RWPE2 (cell line): ENCODE results near the gene CERS6.
A peak's percentile ranks its signal among the peaks of the same experiment; 100 is the strongest.

ENCODE experiments used
- ATAC-seq: fragments of 200-7000 bp; cut with Tn5 transposase; 3 replicates; pipeline ENCODE4 v1.9.1; 2021; ENCODE audit warnings: low read depth
- DNase-seq: peaks from one replicate; pipeline ENCODE4 v3.0.0-alpha.2; 2020; ENCODE audit warnings: low spot score
- H3K27ac ChIP-seq: fragments of 450-650 bp; 2 replicates; pipeline ENCODE4 v1.5.1; 2017; ENCODE audit warnings: mild to moderate bottlenecking; ENCODE audit not compliant: poor library complexity, severe bottlenecking
- H3K27me3 ChIP-seq: fragments of 250-450 bp; sonication (Bioruptor Pico); 2 replicates; pipeline ENCODE4 v1.5.1; 2021; ENCODE audit warnings: mild to moderate bottlenecking, moderate library complexity; ENCODE audit not compliant: insufficient read depth, poor library complexity, severe bottlenecking
- H3K36me3 ChIP-seq: fragments of 250-450 bp; sonication (Bioruptor Pico); 2 replicates; pipeline ENCODE4 v1.5.1; 2020; ENCODE audit warnings: low read depth, mild to moderate bottlenecking, moderate library complexity
- H3K4me1 ChIP-seq: fragments of 250-450 bp; sonication (Bioruptor Pico); 2 replicates; pipeline ENCODE4 v1.5.1; 2021; ENCODE audit warnings: mild to moderate bottlenecking, moderate library complexity; ENCODE audit not compliant: insufficient read depth, poor library complexity, severe bottlenecking
- H3K4me3 ChIP-seq: fragments of 250-450 bp; sonication (Bioruptor Pico); 2 replicates; pipeline ENCODE4 v1.5.1; 2021; ENCODE audit warnings: mild to moderate bottlenecking, moderate library complexity; ENCODE audit not compliant: severe bottlenecking
- H3K9me3 ChIP-seq: fragments of 250-450 bp; sonication (Bioruptor Pico); 2 replicates; pipeline ENCODE4 v1.5.1; 2021; ENCODE audit warnings: mild to moderate bottlenecking, moderate library complexity; ENCODE audit not compliant: severe bottlenecking
- CTCF ChIP-seq: fragments of 450-650 bp; IDR thresholded peaks from one replicate; pipeline ENCODE4 v1.5.1; 2017; ENCODE audit warnings: mild to moderate bottlenecking, moderate library complexity; ENCODE audit not compliant: poor library complexity, severe bottlenecking

CERS6 gene

GRCh38 chr2:168441214-168441872, 14.7 kb upstream of the CERS6 start:
- no peak overlapping the region for H3K4me3 ChIP-seq
- ATAC-seq (no peak), DNase-seq (no peak)
- H3K27ac ChIP-seq: no peak overlapping the region
- H3K27me3 ChIP-seq: no peaks in the 10 kb centered on the region
- no peaks in the 10 kb centered on the region for H3K9me3 ChIP-seq
- no peaks in the 10 kb centered on the region for H3K36me3 ChIP-seq
- TF ChIP-seq CTCF: no peak
- no peaks in the 10 kb centered on the region for H3K4me1 ChIP-seq

GRCh38 chr2:168443818-168444217, 12.3 kb upstream of the CERS6 start:
- H3K36me3 ChIP-seq: no peaks in the 10 kb centered on the region
- H3K4me1 ChIP-seq: no peaks in the 10 kb centered on the region
- H3K4me3 ChIP-seq: no peak overlapping the region
- TF ChIP-seq CTCF: peak; percentile 10
- ATAC-seq (no peak), DNase-seq (no peak)
- H3K27me3 ChIP-seq: no peaks in the 10 kb centered on the region
- H3K27ac ChIP-seq: no peak overlapping the region
- no peaks in the 10 kb centered on the region for H3K9me3 ChIP-seq

GRCh38 chr2:168445960-168446359, 10.1 kb upstream of the CERS6 start:
- no peaks in the 10 kb centered on the region for H3K27me3 ChIP-seq
- TF ChIP-seq CTCF: no peak
- no peak overlapping the region for H3K27ac ChIP-seq
- H3K4me1 ChIP-seq: no peaks in the 10 kb centered on the region
- DNase-seq (no peak), ATAC-seq (no peak)
- no peaks in the 10 kb centered on the region for H3K36me3 ChIP-seq
- no peak overlapping the region for H3K4me3 ChIP-seq
- no peaks in the 10 kb centered on the region for H3K9me3 ChIP-seq

GRCh38 chr2:168448980-168449379, 7.1 kb upstream of the CERS6 start:
- Histone ChIP-seq H3K27me3 (no peaks in the 10 kb centered on the region), H3K36me3 (no peaks in the 10 kb centered on the region), H3K27ac (no peak overlapping the region), H3K4me3 (no peak overlapping the region), H3K9me3 (no peaks in the 10 kb centered on the region), H3K4me1 (no peaks in the 10 kb centered on the region)
- no peak for TF ChIP-seq CTCF
- ATAC-seq (no peak), DNase-seq (no peak)

GRCh38 chr2:168449419-168449818, 6.7 kb upstream of the CERS6 start:
- no peak overlapping the region for H3K27ac ChIP-seq
- ATAC-seq (no peak), DNase-seq (no peak)
- no peak overlapping the region for H3K4me3 ChIP-seq
- H3K27me3 ChIP-seq: no peaks in the 10 kb centered on the region
- H3K9me3 ChIP-seq: no peaks in the 10 kb centered on the region
- H3K36me3 ChIP-seq: no peaks in the 10 kb centered on the region
- H3K4me1 ChIP-seq: no peaks in the 10 kb centered on the region
- no peak for TF ChIP-seq CTCF
